Measurements from ENCODE around the gene OR2T34.
"Not testable (repeated sequence)": the region's sequence is repeated elsewhere in the genome, so short reads cannot be mapped to it uniquely, and the experiment has no call there.

OR2T34 gene

GRCh38 chr1:248551027-248551426, 23.5 kb downstream of the OR2T34 start:
- not testable (repeated sequence) for DNase-seq

DNA sequence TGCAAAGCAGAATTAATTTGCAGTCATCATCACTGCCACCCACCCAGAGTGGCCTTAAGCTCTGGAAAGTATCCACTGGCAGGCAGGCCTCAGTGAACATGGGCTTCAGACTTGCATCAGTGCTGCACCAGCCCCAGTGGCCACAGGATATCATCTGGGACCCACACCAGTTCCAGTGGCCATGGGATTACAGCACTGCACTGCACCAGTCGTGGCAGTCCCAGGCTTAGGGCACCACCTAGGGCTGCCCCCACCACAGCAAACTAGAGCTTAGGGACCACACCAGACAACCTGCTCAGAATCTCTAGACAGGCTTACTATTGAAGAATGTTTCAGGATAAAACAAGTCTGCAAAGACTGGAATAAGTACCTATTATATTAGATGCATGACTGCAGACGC, 27.2 kb downstream of the OR2T34 start:
- not testable (repeated sequence) for DNase-seq

DNA sequence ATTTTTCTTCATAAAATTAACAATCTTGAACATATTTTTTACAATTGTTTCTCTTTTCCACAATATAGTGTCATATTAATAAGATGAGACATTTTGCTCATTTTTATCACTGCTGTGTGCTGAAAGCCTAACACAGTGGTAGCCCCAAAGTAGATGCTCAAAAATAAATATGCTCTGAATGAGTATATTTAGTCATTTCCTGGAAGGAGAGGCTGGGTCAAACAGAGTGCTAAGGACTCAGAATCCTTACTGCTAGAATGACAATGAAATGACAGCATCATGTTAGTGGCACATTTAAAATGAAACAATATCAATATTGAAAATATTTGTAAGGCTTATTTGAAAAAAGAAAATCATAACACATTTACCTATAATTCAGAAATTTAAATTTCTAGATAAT, 37.1 kb downstream of the OR2T34 start:
- DNase-seq = not testable (repeated sequence)
